HG03575 (cell line): Measurements from ENCODE around the gene RAB33B.

Experiments
- ATAC-seq: cut with Tn5 transposase; IDR thresholded peaks from one replicate; pipeline ENCODE4 v1.9.1; 2021; ENCODE audit not compliant: unreplicated experiment, insufficient number of reproducible peaks, low FRiP score; ENCODE audit errors: extremely low read depth

The RAB33B gene

GRCh38 chr4:139501527-139501926 lies 47.6 kb downstream of the RAB33B start:
- ATAC-seq, result no peak

- ATAC-seq, result no peak
These were observed 48.3 kb downstream of the RAB33B start for GRCh38 chr4:139501927-139502899.

DNA sequence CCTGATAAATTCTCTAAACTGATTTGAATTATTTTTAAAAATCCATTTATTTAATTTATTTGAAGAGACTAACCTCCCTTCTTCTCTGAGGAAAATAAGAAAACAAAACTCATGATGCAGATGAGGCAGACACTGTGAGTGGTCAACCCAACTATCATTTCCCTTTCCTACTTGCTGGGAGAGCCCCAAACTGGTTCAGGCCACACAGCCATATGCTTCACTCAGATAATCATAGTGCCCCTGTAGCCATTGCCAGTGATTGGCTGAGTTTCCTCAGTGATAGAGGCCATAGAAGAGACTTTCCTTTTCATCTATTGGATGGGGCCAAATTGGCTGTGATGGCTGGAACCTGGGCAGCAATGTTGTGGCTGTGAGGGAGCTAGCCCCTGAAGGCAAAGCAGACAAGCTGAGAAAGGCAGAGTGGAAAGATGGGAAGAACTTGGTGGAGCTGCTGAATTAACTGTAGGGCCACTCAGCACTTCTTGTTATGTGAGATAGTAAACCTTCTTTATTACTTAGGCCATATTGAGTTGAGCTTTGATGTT lies 49.8 kb downstream of the RAB33B start:
- ATAC-seq, result no peak

DNA sequence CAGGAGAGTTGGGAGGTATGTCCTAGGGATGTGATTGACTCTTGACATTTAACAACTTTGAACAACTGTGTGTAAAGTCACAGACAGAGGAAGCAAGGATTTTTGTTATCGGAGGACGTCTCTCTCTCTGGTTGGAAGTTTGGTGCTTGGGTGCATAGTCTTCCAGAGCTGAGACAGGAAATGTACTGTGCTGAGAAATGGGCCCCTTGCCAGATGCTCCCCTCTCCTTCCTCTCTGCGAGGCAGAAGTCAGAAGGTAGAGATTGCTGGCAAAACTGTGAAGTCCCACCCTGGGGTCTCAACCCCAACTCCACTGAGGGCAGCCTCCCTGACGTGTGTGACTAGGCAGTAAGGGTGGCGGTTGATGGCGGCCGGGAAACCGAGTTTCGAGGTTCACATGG lies 52.9 kb downstream of the RAB33B start:
- ATAC-seq, result no peak

- no peak for ATAC-seq
These were observed 54.8 kb downstream of the RAB33B start for GRCh38 chr4:139508581-139509237.

DNA sequence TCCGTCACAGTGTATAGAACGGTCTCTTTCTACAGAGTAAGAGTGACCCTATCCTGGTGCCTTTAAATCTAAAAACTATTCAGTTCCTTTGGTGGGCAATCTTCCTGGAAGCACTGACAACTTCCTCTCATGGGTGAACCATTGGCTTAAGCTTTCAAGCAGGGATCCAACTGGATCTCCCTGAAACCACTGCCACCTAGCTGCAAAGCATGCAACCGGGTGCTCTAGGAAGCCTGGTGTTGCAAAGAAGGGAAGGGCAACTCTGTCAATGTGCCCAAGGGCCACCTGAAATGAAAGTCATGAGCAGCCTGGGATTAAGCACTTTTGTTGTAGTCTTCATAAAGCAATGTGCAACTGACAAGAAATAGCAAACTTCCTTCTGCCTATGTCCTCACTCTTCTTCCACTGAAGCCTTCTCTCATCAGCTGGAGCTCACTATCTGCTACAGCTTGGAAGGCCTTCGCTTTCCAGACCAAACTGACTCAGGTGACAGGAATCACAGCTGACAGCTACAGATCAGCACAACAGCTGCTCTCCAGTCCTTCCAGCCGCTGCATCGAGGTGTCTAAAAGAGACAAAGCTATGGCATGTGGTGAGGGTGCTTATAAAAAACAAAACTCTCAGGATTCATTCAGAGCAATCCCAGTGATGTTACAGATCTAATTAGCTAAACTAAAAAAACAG lies 55.9 kb downstream of the RAB33B start:
- ATAC-seq, result no peak

GRCh38 chr4:139511320-139511719 lies 57.4 kb downstream of the RAB33B start:
- ATAC-seq, result no peak

DNA sequence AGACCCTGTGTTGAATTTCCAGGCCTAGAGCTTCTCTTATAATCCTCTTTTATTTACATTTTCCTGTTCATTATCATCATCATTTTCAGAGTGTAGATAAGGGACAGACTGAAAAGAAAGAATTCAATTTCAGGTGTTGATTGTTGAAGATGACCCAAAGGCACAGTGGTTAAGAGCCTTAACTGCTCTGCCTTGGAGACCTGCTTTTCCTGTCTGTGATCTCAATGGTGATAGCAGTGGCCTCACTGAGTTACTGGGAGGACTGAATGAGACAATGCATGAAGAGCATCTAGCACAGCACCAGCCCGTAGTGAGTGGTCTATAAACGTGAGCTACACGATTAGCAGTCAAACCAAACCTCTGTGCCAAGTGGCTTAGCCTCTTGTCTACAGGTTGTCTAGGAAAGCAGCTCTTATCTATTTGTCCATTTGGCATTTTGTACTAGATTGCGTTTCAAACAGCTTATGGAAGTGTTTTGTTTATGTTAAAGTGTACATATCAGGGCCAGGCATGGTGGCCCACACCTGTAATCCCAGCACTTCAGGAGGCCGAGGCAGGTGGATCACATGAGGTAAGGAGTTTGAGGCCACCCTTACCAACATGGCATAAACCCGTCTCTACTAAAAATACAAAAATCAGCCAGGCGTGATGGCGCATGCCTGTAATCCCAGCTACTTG lies 60.6 kb downstream of the RAB33B start:
- no peak for ATAC-seq

DNA sequence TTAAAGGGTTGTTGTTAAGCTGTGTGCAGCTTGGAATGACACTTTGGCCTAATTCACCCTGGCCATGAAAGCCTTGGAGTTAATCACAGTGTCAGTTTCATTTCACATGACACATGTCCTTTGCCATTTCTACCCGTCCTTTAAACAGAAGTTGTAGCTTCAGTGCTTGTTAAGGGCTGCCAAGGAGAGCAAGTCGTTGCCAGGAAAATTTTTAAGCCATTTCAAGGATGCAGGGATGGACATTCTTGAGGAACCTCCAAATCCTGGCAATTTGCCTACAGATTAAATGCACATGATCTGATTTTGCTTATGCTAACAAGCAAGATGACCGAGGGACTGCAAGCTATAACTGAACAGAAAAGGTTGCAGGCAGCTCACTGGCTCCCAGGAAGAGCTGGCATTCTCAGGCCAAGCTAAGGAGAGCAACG lies 61.6 kb downstream of the RAB33B start:
- no peak for ATAC-seq

GRCh38 chr4:139521754-139522401 lies 68.0 kb downstream of the RAB33B start:
- no peak for ATAC-seq

DNA sequence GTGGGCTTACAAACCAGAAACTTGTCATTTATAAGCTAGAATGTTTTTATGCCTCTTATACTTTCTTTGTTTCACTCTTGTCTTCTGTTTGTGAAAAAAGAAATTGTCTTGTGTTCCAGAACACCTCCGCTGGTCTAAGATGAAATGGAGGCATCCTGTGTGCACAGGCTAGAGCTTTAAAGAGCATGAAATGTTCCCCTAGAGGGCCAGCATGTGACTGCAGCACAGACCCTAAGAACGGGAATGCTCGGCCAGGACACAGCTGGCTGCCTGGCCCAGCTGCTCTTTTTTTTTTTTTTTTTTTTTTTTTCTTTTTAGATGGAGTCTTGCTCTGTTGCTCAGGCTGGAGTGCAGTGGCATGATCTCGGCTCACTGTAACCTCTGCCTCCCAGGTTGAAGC lies 68.5 kb downstream of the RAB33B start:
- no peak for ATAC-seq

DNA sequence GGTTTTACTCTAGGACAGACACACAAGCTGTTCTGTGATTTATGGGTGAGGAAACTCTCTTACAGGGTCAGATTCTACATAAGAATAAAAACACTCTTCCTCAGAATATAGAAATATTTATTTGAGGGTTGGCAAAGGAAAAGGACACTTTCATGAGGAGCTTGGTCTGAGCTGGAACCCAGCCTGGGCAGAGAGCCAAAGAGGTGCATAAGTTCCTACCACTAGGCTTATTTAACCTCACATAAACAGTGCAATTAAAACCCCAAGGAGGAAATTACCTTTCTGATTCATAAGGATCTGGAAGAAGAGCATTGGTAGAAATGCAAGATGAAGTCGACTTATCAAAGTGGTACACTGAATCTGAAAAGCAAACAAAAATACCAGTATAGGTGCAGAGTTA lies 69.2 kb downstream of the RAB33B start:
- no peak for ATAC-seq

DNA sequence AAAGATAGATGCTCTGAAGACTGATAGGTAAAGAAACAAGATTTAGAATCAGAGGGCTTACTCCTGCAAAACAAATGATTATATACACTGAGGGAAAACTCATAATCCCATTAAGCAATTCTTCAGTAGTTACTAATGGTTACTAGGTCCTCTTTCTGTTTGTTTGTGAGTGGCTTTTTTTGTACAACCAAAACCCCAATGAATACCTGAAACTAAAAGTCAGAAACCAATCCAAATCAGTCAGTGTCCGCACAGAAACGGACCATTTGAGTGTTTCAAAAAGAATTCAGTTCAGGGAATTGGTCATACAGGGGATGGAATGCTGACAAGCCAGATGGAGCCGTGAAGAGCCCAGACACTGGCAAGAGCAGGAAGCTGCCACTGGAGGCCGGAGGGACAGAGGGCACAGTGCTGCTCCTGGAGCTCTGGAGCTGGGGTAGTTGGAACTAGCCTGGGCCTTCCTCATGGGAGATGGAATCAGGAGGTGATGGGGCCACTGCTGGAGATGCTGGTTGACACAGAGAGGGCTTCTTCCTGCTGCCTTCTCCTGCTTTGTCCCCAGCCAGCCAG lies 70.2 kb downstream of the RAB33B start:
- ATAC-seq, result no peak

DNA sequence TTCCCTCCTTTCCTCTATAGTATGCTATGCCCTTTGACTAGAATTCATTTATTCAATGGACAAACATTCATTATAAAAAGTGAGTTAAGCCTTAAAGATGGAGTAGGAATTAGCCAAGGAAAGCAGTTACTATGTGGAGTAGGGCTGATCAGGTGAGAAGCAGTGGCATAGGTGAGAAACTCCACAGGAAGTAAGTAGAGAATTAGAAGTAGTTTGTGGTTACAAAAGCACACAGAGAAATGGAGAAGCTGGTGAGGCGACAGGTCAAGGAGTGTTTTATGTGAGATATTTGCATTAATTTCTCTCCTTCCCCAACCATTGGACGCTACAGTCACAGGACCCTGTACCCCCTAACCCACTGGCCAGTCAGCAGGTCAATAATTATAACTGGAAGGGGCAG lies 71.5 kb downstream of the RAB33B start:
- ATAC-seq, result no peak
